Activated CD4-positive, alpha-beta T cell treated with anti-CD3 and anti-CD28 coated beads, Interleukin-2, amount 10 ng/mL, durations not matched to agents 24 days and 14 days (primary cell): ENCODE data around the gene CAPN7. TPM values are rescaled to one million over a fixed set of nuclear protein-coding genes. Genes with fewer than 3 reads are reported as not detected.
A peak's percentile ranks its signal among the peaks of the same experiment; 100 is the strongest.

Experiments used
- DNase-seq: peaks from one replicate; pipeline ENCODE4 v3.0.0; 2022
- H3K27ac Mint-ChIP-seq: one replicate; pipeline ENCODE4 v1.8.0; 2022; ENCODE audit warnings: mild to moderate bottlenecking, mixed read lengths
- H3K27me3 Mint-ChIP-seq: one replicate; pipeline ENCODE4 v1.8.0; 2022; ENCODE audit warnings: mixed read lengths
- H3K36me3 Mint-ChIP-seq: one replicate; pipeline ENCODE4 v1.8.0; 2022; ENCODE audit warnings: low read depth, mild to moderate bottlenecking, mixed read lengths
- H3K4me1 Mint-ChIP-seq: one replicate; pipeline ENCODE4 v1.8.0; 2021; ENCODE audit warnings: mixed read lengths
- H3K4me3 Mint-ChIP-seq: one replicate; pipeline ENCODE4 v1.8.0; 2022; ENCODE audit warnings: mild to moderate bottlenecking, moderate library complexity, mixed read lengths
- H3K9me3 Mint-ChIP-seq: one replicate; pipeline ENCODE4 v1.8.0; 2021; ENCODE audit warnings: mixed read lengths
- intact Hi-C: fragments of 100-400 bp; cut with micrococcal nuclease; formaldehyde crosslinking; loops from one replicate; pipeline ENCODE4 v1.15.1; 2023
- total RNA-seq: library from RNA; stranded (reverse); gene quantifications from 2 replicates; pipeline ENCODE4 v1.2.3, GENCODE V29; 2022

Gene CAPN7
- total RNA-seq, 1 donor from 2014 or later, result 25.4 TPM

- intact Hi-C loops, result no loop called here
- Mint-ChIP-seq H3K4me1 (peaks cover 7% of the 10 kb centered on the region), H3K4me3 (no peak overlapping the region), H3K9me3 (no peaks in the 10 kb centered on the region), H3K27ac (no peak overlapping the region), H3K27me3 (no peaks in the 10 kb centered on the region), H3K36me3 (peaks cover 44% of the 10 kb centered on the region)
- DNase-seq, result no peak
Measured at GRCh38 chr3:15243822-15244482, 37.9 kb downstream of the CAPN7 start.

- H3K4me1 Mint-ChIP-seq, result peaks cover 7% of the 10 kb centered on the region
- peaks cover 45% of the 10 kb centered on the region for H3K36me3 Mint-ChIP-seq
- intact Hi-C loops, result no loop called here
- H3K27me3 Mint-ChIP-seq, result no peaks in the 10 kb centered on the region
- H3K4me3 Mint-ChIP-seq, result no peak overlapping the region
- DNase-seq, result no peak
- H3K9me3 Mint-ChIP-seq, result no peaks in the 10 kb centered on the region
- no peak overlapping the region for H3K27ac Mint-ChIP-seq
Measured at GRCh38 chr3:15246186-15246585, 40.1 kb downstream of the CAPN7 start.

- H3K27me3 Mint-ChIP-seq, result no peaks in the 10 kb centered on the region
- peak overlapping the region; percentile 16 for H3K27ac Mint-ChIP-seq
- H3K4me1 Mint-ChIP-seq, result peaks cover 7% of the 10 kb centered on the region
- intact Hi-C loops, result no loop called here
- peaks cover 53% of the 10 kb centered on the region for H3K36me3 Mint-ChIP-seq
- H3K9me3 Mint-ChIP-seq, result no peaks in the 10 kb centered on the region
- DNase-seq, result peak; percentile 46
- H3K4me3 Mint-ChIP-seq, result no peak overlapping the region
Measured at GRCh38 chr3:15253023-15253697, 47.1 kb downstream of the CAPN7 start.

DNA sequence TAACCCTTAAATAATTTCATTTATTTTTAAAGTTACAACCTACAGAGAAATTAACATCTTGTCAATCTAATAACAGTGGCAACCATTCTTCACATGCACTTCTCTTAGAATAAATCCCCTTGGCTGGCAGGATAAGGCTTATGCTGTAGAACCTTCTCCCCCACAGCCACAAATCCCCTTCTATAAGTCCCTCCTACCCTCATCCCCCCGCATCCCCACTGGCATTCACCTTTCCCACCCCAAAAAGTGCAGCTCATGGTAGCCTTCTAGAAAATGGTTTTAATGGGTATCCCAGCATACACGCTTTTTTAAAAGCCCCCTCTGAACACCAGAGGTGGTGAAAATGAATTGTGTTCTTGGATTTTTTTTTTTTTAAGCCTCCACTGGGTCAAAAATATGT lies 49.2 kb downstream of the CAPN7 start:
- DNase-seq, result peak; percentile 50
- Mint-ChIP-seq H3K9me3 (no peaks in the 10 kb centered on the region), H3K27ac (no peak overlapping the region), H3K27me3 (no peaks in the 10 kb centered on the region), H3K36me3 (peaks cover 62% of the 10 kb centered on the region), H3K4me1 (peaks cover 7% of the 10 kb centered on the region), H3K4me3 (no peak overlapping the region)
- intact Hi-C loops, result no loop called here

- H3K4me1 Mint-ChIP-seq, result peaks cover 8% of the 10 kb centered on the region
- no peaks in the 10 kb centered on the region for H3K9me3 Mint-ChIP-seq
- intact Hi-C loops, result no loop called here
- H3K27me3 Mint-ChIP-seq, result no peaks in the 10 kb centered on the region
- no peak overlapping the region for H3K4me3 Mint-ChIP-seq
- DNase-seq, result peak; percentile 56
- peaks cover 67% of the 10 kb centered on the region for H3K36me3 Mint-ChIP-seq
- no peak overlapping the region for H3K27ac Mint-ChIP-seq
Measured at GRCh38 chr3:15256861-15257341, 50.9 kb downstream of the CAPN7 start.

DNA sequence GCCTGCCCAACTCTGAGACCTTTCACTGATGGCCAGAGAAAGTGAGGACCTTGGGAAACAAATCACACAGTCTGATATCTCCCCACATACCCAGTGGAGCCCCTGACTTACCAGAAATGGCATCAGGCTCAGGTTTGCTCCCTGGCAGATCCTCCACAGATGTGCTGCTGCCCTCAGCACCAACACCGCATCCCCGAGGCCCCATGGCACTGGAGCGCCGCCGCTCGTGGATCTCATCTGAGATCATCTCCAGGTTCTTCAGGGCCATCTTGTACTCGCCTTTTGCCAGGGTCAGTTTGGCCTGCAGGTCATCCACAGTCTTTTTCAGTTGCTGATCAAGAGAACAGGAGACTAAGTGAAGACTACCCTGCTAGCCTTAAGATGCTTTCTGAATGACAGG lies 52.7 kb downstream of the CAPN7 start:
- Mint-ChIP-seq H3K4me1 (peaks cover 2% of the 10 kb centered on the region), H3K36me3 (peaks cover 58% of the 10 kb centered on the region), H3K27ac (no peak overlapping the region), H3K27me3 (no peaks in the 10 kb centered on the region), H3K4me3 (no peak overlapping the region), H3K9me3 (no peaks in the 10 kb centered on the region)
- intact Hi-C loops, result no loop called here
- DNase-seq, result peak; percentile 55

GRCh38 chr3:15260531-15260930 lies 54.5 kb downstream of the CAPN7 start:
- Mint-ChIP-seq H3K27me3 (no peaks in the 10 kb centered on the region), H3K4me1 (peaks cover 4% of the 10 kb centered on the region)
- intact Hi-C loops, result no loop called here

GRCh38 chr3:15261274-15261673 lies 55.2 kb downstream of the CAPN7 start:
- H3K4me1 Mint-ChIP-seq, result peaks cover 4% of the 10 kb centered on the region
- DNase-seq, result peak; percentile 49
- intact Hi-C loops, result no loop called here
- H3K36me3 Mint-ChIP-seq, result peaks cover 44% of the 10 kb centered on the region
- no peaks in the 10 kb centered on the region for H3K27me3 Mint-ChIP-seq
- H3K4me3 Mint-ChIP-seq, result no peak overlapping the region
- H3K9me3 Mint-ChIP-seq, result no peaks in the 10 kb centered on the region
- peak overlapping the region; percentile 41 for H3K27ac Mint-ChIP-seq

More at GRCh38 chr3:15260531-15260930, 54.5 kb downstream of the CAPN7 start:
- Mint-ChIP-seq H3K36me3 (peaks cover 51% of the 10 kb centered on the region), H3K4me3 (no peak overlapping the region), H3K27ac (no peak overlapping the region), H3K9me3 (no peaks in the 10 kb centered on the region)
- DNase-seq, result no peak

GRCh38 chr3:15262021-15262420 lies 56.0 kb downstream of the CAPN7 start:
- Mint-ChIP-seq H3K4me3 (no peak overlapping the region), H3K9me3 (no peaks in the 10 kb centered on the region), H3K27ac (no peak overlapping the region), H3K4me1 (peaks cover 4% of the 10 kb centered on the region), H3K36me3 (peaks cover 39% of the 10 kb centered on the region), H3K27me3 (no peaks in the 10 kb centered on the region)
- DNase-seq, result no peak
- intact Hi-C loops, result no loop called here

GRCh38 chr3:15263120-15263519 lies 57.1 kb downstream of the CAPN7 start:
- Mint-ChIP-seq H3K36me3 (peaks cover 30% of the 10 kb centered on the region), H3K4me1 (peaks cover 8% of the 10 kb centered on the region), H3K4me3 (no peak overlapping the region), H3K9me3 (no peaks in the 10 kb centered on the region), H3K27ac (no peak overlapping the region), H3K27me3 (no peaks in the 10 kb centered on the region)
- intact Hi-C loops, result no loop called here
- no peak for DNase-seq

DNA sequence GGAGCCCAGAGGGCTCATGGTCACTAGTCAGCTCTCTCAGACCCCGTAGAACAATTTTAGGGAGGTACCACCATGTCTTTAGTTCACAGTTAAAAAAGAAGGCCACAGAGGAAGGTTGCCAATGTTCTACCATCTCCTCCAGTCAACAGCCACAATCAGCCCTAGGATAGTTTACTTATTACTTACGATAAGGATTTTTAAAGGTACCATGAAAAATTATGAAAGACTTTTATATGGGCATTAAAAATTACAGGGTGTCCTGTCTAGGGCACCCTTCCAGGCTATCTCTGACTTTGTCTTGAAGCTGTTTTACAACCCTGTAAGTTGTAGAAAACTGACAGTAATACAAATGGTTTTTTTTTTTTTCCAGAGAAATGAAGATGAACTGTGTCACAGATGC lies 57.9 kb downstream of the CAPN7 start:
- H3K36me3 Mint-ChIP-seq, result peaks cover 26% of the 10 kb centered on the region
- H3K9me3 Mint-ChIP-seq, result no peaks in the 10 kb centered on the region
- intact Hi-C loops, result no loop called here
- no peaks in the 10 kb centered on the region for H3K27me3 Mint-ChIP-seq
- no peak for DNase-seq
- H3K4me3 Mint-ChIP-seq, result no peak overlapping the region
- no peak overlapping the region for H3K27ac Mint-ChIP-seq
- peaks cover 13% of the 10 kb centered on the region for H3K4me1 Mint-ChIP-seq

DNA sequence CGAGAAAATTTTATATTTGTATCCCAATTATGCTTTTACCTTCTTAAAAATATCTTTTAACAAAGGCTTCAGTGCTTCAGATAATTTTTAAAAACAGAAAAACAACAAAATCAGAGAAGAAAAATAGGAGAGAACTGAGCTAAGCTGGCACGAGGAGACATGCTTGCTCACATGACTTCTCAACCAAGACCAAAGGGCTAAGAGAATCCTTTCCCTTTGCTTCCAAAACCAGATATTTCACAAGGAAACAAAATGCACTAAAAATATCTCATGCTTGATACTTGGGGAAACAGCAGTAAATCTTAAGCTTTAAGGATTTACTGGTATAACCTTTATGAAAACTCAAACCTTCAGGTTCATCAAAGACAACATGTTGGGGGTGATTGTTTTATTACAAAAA lies 58.4 kb downstream of the CAPN7 start:
- Mint-ChIP-seq H3K27ac (no peak overlapping the region), H3K9me3 (no peaks in the 10 kb centered on the region), H3K4me1 (peaks cover 19% of the 10 kb centered on the region), H3K27me3 (no peaks in the 10 kb centered on the region), H3K36me3 (peaks cover 26% of the 10 kb centered on the region), H3K4me3 (no peak overlapping the region)
- DNase-seq, result no peak
- intact Hi-C loops, result no loop called here

GRCh38 chr3:15265655-15266509 lies 59.8 kb downstream of the CAPN7 start:
- peaks cover 30% of the 10 kb centered on the region for H3K4me1 Mint-ChIP-seq

More at GRCh38 chr3:15265655-15266509, 59.8 kb downstream of the CAPN7 start:
- H3K9me3 Mint-ChIP-seq, result no peaks in the 10 kb centered on the region
- H3K36me3 Mint-ChIP-seq, result peaks cover 15% of the 10 kb centered on the region
- intact Hi-C loops, result loop anchor here (5.0 kb wide), 1 partner anchor 159 kb away; no protein-coding TSS in a partner anchor
- H3K27me3 Mint-ChIP-seq, result no peaks in the 10 kb centered on the region
- H3K4me3 Mint-ChIP-seq, result no peak overlapping the region
- no peak overlapping the region for H3K27ac Mint-ChIP-seq
- DNase-seq, result no peak
